PFSK-1 (cell line): ENCODE measurements around the gene COL18A1.

ENCODE experiments used
- FOXP2 ChIP-seq: optimal IDR thresholded peaks from 2 replicates; pipeline ENCODE3; 2011; ENCODE audit warnings: borderline replicate concordance, control low read depth, inconsistent platforms; ENCODE audit not compliant: insufficient read depth; ENCODE audit errors: extremely low read length, extremely low read depth
- POLR2AphosphoS5 ChIP-seq: IDR thresholded peaks from 2 replicates; pipeline ENCODE4 v1.6.1; 2012; ENCODE audit warnings: low read depth, mild to moderate bottlenecking, control low read depth, low read length, moderate library complexity
- SIN3A ChIP-seq: IDR thresholded peaks from 2 replicates; pipeline ENCODE4 v1.6.1; 2012; ENCODE audit warnings: mild to moderate bottlenecking, low read length, moderate library complexity, borderline replicate concordance; ENCODE audit not compliant: insufficient read depth
- TAF1 ChIP-seq: IDR thresholded peaks from 2 replicates; pipeline ENCODE4 v1.6.1; 2012; ENCODE audit warnings: low read length, control low read depth, borderline replicate concordance; ENCODE audit not compliant: insufficient read depth

DNA sequence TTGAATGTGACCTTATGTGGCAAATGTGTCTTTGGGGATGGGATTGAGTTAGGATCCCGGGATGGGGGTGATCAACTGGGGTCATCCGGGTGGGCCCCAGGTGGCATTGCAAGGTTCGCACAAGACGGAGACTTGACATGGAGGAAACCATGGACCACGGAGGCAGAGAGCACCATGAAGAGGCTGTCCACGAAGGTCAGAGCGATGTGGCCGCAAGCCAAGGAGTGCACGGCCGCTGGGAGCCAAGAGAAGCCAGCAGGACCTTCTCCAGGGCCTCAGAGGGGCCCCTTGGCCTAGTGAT, 22.3 kb upstream of the COL18A1 start:
- TF ChIP-seq POLR2AphosphoS5 (no peak), TAF1 (no peak), SIN3A (no peak), FOXP2 (no peak)
